ENCODE data around the gene AMPH.

The AMPH gene

DNA sequence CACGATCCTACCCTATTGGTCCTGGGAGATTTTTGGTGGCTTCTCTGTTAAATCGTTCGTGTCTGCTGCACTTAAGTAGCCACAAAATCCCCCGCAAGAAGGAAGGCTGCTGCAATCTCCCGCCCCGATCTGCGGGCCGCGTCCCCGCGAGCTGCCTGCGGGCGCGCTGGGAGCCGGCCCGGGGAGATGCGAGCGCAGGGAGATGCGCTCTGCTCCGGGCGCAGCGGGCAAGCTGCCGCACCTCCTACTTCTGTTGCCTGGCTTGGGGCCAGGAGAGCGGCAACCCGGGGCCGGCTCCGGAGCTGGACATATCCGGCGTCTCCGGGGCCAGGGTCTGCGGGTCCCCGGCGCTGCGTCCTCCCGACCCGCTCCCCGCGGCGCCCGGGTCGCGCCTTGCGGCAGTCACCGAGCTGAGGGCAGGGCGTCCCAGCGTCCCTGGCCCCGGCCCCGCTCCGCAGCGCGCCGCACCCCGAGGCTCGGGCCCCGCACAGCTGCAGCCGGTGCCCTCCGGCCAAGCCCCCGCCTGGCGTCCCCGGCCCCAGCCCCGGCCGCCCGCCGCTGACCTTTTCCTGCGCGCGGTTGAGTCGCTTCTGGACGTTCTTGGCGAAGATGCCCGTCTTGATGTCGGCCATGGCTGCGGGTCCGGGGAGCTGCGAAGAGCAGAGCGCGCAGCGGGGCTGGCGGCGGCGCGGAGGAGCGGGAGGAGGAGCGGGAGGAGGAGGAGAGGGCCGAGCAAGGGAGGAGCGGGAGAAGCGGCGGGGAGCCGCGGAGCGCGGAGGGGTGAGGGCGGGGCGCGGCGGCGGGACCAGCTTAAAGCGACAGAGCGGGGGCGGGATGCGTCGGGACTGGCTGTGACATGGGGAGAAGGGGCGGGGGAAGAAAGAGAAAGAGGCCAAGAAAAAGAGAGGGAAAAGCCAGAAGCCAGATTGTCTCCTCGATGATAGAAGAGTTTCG, at the start of gene AMPH:
Gene AMPH (minus strand): TSS at position 654 of the 954 bp plus-strand sequence. CDS start 22 bp downstream, at position 632.
- DNase-seq: peak; percentile 85

DNA sequence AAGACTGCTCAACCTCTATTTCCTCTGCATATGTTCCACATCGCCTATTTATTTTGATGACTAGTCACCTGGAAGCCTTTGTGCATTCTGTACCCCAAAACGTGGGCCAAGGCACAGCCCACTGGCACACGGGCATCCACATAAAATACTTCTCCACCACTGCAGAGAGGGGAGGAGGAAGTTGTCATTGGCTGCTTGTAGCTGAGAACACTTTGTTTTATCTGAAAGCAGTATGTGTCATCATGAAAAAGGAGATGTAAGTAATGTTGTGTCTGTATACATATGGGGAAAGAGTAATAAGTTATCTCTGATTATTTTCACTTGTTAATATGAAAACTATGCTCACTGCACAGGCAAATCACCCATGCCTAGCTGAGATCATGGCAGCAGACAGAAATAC, 48.2 kb upstream of the AMPH start:
- DNase-seq: no peak

GRCh38 chr7:38678698-38679054, 47.5 kb upstream of the AMPH start:
- no peak for DNase-seq

DNA sequence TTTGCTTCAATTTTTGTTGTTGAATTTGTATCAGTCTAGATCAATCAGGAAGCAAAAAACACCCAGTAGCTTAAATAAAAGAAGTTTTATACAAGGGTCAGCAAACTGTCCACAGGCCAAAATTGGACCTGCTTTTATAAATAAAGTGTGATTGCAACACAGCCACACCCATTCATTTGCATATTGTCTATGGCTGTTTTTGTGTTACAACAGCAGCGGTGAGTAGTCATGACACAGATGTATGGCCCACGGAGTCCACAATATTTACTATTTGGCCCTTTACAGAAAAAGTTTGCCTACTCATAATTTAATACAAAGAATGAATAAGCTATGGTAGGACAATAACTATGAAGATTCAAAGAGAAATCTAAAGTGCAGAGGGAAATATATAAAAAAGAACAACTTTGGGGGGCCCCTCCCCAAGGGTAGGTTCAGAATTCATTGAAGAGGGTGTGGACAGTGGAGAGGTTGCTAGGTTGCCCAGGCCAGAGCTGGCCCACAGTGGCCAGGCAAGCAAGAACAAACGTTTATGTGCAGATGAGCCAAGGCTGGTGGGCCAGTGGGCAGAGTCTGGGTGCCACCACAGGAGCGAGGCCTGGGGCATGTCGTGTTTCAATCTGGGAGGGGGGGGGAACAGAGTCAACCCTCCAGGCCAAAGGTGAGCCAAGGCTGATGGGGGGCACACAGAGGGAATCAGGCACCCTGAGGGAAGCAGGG, 47.0 kb upstream of the AMPH start:
- DNase-seq: no peak

- DNase-seq: no peak
Observed at GRCh38 chr7:38675494-38676106, 44.4 kb upstream of the AMPH start.

- DNase-seq: no peak
Observed at GRCh38 chr7:38674513-38674912, 43.3 kb upstream of the AMPH start.

GRCh38 chr7:38673795-38674194, 42.6 kb upstream of the AMPH start:
- DNase-seq: no peak

GRCh38 chr7:38671911-38672905, 41.0 kb upstream of the AMPH start:
- no peak for DNase-seq

GRCh38 chr7:38669965-38670520, 38.9 kb upstream of the AMPH start:
- DNase-seq: no peak

GRCh38 chr7:38664972-38665371, 33.8 kb upstream of the AMPH start:
- no peak for DNase-seq

GRCh38 chr7:38660427-38661099, 29.4 kb upstream of the AMPH start:
- no peak for DNase-seq

DNA sequence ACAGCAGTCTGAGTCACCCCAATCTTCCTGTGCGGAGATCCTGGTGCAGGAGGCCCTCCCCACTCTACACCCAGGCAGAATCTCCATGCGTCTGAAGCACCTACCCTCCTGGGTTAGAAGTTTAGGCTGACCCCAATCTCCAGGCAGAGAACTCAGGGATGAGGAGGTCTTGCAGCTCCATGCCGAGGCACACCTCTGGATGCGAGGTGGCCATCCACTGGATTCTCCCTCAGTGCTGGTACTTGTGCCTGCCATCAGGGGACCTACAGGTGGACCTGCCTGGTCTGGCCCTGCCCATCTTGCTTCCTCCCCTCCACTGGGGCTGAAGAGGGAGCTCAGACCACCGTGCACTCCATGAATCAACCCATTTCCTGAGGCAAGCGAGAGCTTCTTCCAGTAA, 28.8 kb upstream of the AMPH start:
- DNase-seq: no peak

DNA sequence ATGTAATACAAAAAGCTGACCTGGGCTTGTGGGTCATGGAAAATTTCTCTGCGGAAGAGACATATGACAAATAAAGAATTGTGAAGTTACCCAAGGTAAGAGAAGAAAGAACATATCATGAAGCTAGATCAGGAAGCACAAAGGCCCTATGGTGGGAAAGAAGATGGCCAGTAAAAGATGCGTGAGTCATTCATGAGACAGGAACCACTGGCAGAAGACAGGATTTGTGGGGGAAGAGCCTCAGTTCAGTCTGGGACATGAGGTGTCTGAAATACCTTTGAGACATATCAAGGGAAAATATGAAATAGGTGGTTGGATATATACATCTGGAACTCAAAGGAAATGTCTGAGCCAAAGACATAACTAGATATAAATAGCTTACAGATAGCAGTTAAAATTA, 27.7 kb upstream of the AMPH start:
- DNase-seq: no peak

DNA sequence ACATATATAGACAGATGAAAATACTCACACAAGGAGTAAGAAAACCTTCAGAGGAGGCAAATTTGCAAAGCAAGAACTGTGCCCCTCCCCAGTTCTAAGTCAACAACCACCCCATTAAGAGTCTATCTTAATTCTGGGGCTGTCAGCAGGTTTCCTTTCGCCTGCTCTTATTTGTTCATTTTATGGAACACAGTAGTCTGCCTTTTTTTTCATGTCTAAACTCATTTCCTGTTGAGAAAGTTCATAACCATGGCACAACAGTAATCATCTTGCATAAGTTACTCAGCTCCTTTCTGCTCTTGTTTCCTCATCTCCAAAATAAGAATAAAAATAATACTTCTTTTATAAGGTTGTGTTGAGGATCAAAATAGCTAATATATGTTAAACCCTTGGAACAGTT, 25.8 kb upstream of the AMPH start:
- DNase-seq: no peak

DNA sequence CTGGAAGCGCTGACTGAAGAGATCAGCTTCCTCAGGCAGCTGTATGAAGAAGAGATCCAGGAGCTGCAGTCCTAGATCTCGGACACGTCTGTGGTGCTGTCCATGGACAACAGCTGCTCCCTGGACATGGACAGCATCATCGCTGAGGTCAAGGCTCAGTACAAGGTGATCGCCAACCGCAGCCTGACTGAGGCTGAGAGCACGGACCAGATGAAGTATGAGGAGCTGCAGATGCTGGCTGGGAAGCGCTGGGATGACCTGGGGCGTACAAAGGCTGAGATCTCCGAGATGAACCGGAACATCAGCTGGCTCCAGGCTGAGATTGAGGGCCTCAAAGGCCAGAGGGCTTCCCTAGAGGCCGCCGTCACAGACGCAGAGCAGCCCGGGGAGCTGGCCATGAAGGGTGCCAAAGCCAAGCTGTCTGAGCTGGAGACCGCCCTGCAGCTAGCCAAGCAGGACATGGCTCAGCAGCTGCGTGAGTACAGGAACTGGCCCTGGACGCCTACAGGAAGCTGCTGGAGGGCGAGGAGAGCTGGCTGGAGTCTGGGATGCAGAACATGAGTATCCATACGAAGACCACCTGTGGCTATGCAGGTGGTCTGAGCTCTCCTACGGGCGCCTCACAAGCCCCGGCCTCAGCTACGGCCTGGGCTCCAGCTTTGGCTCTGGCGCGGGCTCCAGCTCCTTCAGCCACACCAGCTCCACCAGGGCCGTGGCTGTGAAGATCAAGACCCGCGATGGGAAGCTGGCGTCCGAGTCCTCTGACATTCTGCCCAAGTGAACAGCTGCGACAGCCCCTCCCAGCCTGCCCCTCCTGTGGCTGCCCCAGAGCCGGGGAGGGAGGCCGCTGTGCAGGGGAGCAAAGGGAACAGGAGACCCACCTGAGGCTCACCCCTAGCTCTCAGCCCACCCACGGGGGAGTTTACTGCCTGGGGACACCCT, 24.9 kb upstream of the AMPH start:
- DNase-seq: no peak

- DNase-seq: no peak
Observed at GRCh38 chr7:38637957-38638356, 6.8 kb upstream of the AMPH start.

- no peak for DNase-seq
Observed at GRCh38 chr7:38632411-38632810, 1.2 kb upstream of the AMPH start.

GRCh38 chr7:38629651-38630510, 1.3 kb downstream of the AMPH start:
- DNase-seq: peak; percentile 57

All from left hindlimb (tissue), 1 donor.